Measurements from ENCODE around the gene TESPA1.

The TESPA1 gene

GRCh38 chr12:54917001-54917488 is 67.5 kb downstream of the TESPA1 start:
- H3K4me3 ChIP-seq: no peak overlapping the region
- no peak overlapping the region for H3K27ac ChIP-seq

All from skin epidermis (tissue), 12 donors.